OCI-LY7 (cell line): ENCODE data around the gene CT47A1.

Experiments
- EZH2phosphoT487 ChIP-seq: fragments of 200-600 bp; sonication (generic); IDR thresholded peaks from 2 replicates; pipeline ENCODE4 v1.6.1; 2018; ENCODE audit warnings: low read depth, borderline replicate concordance, mild to moderate bottlenecking, mixed run types, antibody characterized with exemption, low read length, moderate library complexity, mixed read lengths
- TF ChIP-seq, protein P1 (sequence below): fragments of 200-600 bp; sonication (generic); conservative IDR thresholded peaks from 2 replicates; pipeline ENCODE4 v1.5.1; 2014; ENCODE audit warnings: mild to moderate bottlenecking, antibody characterized with exemption, low read length, moderate library complexity, mixed read lengths

DNA sequence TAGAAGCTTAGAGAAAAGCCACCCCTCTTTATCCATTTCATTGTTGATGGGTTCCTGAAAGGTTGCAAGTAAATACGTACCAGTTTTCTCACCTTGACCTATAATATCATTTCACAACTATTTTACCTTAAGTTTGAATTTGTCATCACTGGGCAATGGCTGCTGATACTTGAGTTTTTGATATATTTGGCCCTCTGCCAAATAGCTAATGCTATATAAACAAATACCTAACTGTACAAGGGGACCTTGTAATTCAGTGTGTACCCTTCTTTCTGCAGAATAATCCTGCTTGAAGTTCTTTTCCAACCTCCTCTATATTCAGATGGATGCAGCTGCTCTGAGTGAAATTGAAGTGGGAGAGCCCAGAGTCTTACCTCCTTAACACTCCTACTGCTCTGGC, 42.9 kb upstream of the CT47A1 start:
- TF ChIP-seq, protein P1, sequence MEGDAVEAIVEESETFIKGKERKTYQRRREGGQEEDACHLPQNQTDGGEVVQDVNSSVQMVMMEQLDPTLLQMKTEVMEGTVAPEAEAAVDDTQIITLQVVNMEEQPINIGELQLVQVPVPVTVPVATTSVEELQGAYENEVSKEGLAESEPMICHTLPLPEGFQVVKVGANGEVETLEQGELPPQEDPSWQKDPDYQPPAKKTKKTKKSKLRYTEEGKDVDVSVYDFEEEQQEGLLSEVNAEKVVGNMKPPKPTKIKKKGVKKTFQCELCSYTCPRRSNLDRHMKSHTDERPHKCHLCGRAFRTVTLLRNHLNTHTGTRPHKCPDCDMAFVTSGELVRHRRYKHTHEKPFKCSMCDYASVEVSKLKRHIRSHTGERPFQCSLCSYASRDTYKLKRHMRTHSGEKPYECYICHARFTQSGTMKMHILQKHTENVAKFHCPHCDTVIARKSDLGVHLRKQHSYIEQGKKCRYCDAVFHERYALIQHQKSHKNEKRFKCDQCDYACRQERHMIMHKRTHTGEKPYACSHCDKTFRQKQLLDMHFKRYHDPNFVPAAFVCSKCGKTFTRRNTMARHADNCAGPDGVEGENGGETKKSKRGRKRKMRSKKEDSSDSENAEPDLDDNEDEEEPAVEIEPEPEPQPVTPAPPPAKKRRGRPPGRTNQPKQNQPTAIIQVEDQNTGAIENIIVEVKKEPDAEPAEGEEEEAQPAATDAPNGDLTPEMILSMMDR, result no peak
- no peak for TF ChIP-seq EZH2phosphoT487
